HUES64 (cell line): ENCODE results near the gene PKDREJ.
A peak's percentile ranks its signal among the peaks of the same experiment; 100 is the strongest.

Source experiments
- H3K27ac ChIP-seq: 2 replicates; pipeline ENCODE4 v1.7.0; 2013; ENCODE audit warnings: low read depth, low read length, inconsistent platforms
- H3K27me3 ChIP-seq: 2 replicates; pipeline ENCODE4 v1.6.1; 2013; ENCODE audit warnings: mild to moderate bottlenecking, low read length; ENCODE audit not compliant: insufficient read depth
- H3K36me3 ChIP-seq: 2 replicates; pipeline ENCODE4 v1.6.1; 2013; ENCODE audit warnings: mild to moderate bottlenecking, low read length; ENCODE audit not compliant: insufficient read depth
- H3K4me1 ChIP-seq: 2 replicates; pipeline ENCODE4 v1.6.1; 2013; ENCODE audit warnings: mild to moderate bottlenecking, low read length, moderate library complexity; ENCODE audit not compliant: insufficient read depth
- H3K4me3 ChIP-seq: 2 replicates; pipeline ENCODE4 v1.5.1; 2013; ENCODE audit warnings: mild to moderate bottlenecking, low read length, moderate library complexity
- H3K9ac ChIP-seq: 2 replicates; pipeline ENCODE4 v1.6.1; 2013; ENCODE audit warnings: mild to moderate bottlenecking, low read depth, low read length
- H3K9me3 ChIP-seq: 2 replicates; pipeline ENCODE4 v1.6.1; 2013; ENCODE audit warnings: low read depth, low read length; ENCODE audit not compliant: insufficient read depth
- WGBS: fragments of 150-250, 120-280 bp; methylation state at CpG from one replicate; pipeline ENCODE4 v1.1.7; 2013; ENCODE audit warnings: missing lambda C conversion rate; 5-methylcytosine and 5-hydroxymethylcytosine counted together

The PKDREJ gene

DNA sequence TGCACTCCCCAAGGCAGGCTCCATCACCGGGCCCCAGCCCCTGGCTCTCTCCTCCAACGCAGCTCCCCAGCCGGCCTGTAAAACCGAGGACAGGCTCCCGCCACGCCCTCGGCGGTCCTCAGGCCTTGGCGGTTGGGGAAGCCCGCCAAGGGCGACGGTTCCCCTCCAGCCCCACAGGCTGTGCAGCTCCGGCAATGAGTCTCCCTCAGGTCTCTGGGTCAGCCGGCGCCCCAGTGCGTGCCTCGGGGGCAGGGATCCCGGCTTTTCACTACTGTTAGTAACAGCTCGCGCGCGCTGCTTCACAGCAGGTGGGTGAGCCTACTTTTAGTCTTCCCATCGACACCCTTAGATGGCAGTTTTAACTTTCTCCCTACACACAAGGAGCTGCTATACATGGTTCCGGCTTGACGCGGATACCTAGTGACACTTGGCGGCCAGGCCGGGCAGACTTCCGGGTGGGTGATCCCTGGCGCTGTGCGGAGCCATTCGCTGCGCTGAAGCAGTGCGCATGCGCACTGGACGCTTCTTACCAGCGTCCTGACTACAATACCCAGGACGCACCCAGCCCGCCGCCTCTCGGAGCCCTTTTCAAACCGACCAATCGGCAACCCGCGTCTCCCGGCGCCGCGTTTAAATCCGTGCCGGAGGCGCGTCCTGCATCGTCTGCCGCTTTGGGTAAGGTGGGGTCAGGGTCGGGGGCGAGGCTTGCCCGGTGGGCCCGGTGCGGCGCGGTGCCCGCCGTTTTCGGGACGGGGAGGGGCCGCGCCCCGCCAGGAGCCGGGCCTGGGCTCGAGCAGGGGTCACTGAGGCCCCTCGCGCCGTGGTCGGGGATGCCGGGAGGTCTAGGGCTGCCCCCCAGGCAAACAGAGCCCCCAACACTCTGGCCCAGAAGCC, 33.4 kb upstream of the PKDREJ start, which contains the start of gene GTSE1:
Gene GTSE1 (plus strand): TSS at position 614 of the 894 bp plus-strand sequence. CDS start 531 bp downstream, outside the sequence.
- H3K36me3 ChIP-seq: peaks cover 42% of the 10 kb centered on the region
- peak within 1 kb of the TSS; percentile 78 for H3K9ac ChIP-seq
- no peaks in the 10 kb centered on the region for H3K9me3 ChIP-seq
- H3K27ac ChIP-seq: peak within 1 kb of the TSS; percentile 65
- no peaks in the 10 kb centered on the region for H3K4me1 ChIP-seq
- peak within 1 kb of the TSS; percentile 72 for H3K4me3 ChIP-seq
- WGBS: under 1% methylated on average over 76 of the region's 76 CpGs
- H3K27me3 ChIP-seq: no peaks in the 10 kb centered on the region

DNA sequence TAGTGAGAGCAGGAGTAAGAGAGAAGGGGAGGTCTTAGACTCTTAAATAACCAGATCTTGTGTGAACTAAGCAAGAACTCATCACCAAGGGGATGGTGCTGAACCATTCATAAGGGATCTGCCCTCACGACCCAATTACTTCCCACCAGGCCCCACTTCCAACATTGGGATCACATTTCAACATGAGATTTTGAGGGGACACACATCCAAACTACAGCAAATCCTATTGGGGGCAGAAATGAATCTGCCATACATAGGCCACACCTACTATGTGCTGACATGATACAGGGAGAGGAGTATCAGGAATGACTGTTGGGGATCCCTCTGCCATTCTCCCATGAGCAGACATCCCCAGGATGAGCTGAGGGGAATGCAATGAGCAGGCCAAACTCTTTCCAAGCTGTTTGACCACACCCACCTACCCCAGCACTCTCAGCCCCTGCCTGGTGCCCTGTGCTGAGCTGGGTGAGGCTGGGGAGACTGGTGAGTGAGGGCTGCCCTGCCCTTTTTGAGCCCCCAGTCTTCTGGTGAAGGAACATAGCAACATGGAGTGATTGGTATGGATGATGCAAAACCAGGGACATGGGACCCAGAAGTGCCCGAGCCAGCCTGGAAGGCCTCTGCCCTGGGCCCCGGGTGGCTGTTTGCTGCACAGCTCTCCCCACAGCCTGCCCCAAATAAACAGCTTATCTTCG, 32.3 kb upstream of the PKDREJ start:
- H3K36me3 ChIP-seq: peaks cover 31% of the 10 kb centered on the region
- no peaks in the 10 kb centered on the region for H3K27me3 ChIP-seq
- no peak overlapping the region for H3K27ac ChIP-seq
- 78% methylated on average over 4 of the region's 4 CpGs for WGBS
- H3K9ac ChIP-seq: 0 out of 2 replicates have a peak overlapping the region, but pooled peaks have one; percentile 65
- no peaks in the 10 kb centered on the region for H3K9me3 ChIP-seq
- no peaks in the 10 kb centered on the region for H3K4me1 ChIP-seq
- peak overlapping the region; percentile 72 for H3K4me3 ChIP-seq

DNA sequence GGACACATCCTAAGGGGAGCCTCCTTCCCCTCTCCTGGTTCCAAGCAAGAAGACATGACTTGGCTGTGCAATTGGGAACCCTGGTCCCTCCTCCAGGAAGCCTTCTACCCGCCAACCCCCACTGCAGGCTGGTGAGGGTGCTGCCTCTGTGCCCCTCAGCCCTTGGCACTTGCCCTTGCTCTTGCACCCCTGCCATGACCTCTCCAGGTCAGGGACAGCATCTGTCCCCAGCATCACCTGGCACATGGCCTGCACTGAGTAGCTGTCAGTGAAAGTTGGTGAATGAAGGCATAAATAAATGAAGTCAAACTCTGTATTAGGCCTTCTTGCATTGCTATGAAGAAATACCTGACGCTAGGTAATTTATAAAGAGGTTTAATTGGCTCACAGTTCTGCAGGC, 31.6 kb upstream of the PKDREJ start:
- Histone ChIP-seq H3K4me3 (no peak overlapping the region), H3K36me3 (peaks cover 26% of the 10 kb centered on the region), H3K27me3 (no peaks in the 10 kb centered on the region), H3K27ac (no peak overlapping the region), H3K9me3 (no peaks in the 10 kb centered on the region), H3K9ac (no peak overlapping the region), H3K4me1 (no peaks in the 10 kb centered on the region)
- WGBS: 88% methylated on average over 2 of the region's 2 CpGs

DNA sequence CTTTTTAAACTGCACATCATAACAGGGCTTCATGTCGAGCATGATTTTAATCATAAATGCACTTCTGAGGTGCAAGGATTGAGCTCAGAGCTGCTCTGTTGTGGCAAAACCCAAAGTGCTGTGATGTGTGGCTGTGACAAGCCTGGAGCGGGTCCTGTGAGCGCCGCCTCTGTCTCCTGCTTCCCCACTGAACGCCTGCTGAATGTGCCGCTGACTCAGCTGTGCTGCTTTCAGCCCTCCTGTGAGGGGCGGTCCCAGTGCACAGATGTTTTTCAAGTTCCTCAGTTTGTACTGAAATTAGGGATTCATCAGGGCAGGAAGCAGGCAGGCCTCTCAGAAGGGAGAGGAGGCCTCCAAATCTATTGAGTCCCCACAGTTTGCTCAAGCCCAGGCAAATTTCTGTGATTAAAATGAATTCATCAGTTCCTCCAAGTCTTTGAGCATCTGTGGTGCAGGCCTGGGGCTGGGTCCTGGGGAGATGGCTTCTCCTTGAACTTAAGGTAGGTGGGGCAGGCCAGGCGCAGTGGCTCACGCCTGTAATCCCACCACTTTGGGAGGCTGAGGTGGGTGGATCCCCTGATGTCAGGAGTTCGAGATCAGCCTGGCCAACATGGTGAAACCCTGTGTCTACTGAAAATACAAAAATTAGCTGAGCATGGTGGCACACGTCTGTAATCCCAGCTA, 30.6 kb upstream of the PKDREJ start:
- Histone ChIP-seq H3K36me3 (peaks cover 16% of the 10 kb centered on the region), H3K27ac (no peak overlapping the region), H3K4me1 (no peaks in the 10 kb centered on the region), H3K9me3 (no peaks in the 10 kb centered on the region), H3K4me3 (no peak overlapping the region), H3K9ac (no peak overlapping the region), H3K27me3 (no peaks in the 10 kb centered on the region)
- WGBS: 83% methylated on average over 11 of the region's 11 CpGs

DNA sequence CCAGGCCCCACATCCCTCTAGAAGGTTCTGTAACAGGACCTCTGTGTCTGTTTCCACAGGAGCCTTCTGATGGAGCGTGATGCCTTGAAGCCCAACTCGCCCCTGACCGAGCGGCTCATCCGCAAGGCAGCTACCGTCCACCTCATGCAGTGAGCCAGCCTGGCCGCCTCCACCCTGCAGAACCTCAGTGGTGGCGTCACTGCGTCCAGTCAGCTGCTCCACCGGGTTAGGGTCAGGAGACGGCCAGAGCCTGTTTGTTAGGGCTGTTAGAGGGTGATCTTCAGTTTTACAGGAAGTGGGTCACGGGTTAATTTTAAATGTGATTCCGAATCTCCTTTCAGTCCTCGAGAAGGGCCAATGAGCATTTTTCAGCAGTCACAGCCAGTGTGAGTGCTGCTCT, 29.6 kb upstream of the PKDREJ start:
- Histone ChIP-seq H3K27me3 (no peaks in the 10 kb centered on the region), H3K9ac (no peak overlapping the region), H3K4me3 (no peak overlapping the region), H3K36me3 (peaks cover 14% of the 10 kb centered on the region; the same call in 1 of the 2 replicates), H3K9me3 (no peaks in the 10 kb centered on the region), H3K4me1 (no peaks in the 10 kb centered on the region), H3K27ac (no peak overlapping the region)
- 94% methylated on average over 14 of the region's 14 CpGs for WGBS

DNA sequence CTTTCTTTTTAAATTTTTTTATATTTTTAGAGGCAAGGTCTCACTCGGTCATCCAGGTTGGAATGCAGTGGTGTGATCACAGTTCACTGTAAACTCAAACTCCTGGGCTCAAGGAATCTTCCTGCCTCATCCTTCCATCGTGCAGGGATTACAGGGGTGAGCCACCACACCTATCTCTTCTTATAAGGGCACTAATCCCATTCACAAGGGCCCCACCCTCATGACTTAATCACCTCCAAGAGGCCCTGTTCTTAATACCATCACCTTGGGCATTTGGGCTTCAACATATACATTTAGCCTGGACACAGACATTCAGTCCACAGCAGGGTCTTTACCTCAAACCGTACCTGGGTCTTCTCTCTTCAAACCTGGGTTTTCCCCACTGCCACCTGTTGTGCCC, 29.0 kb upstream of the PKDREJ start:
- Histone ChIP-seq H3K27me3 (no peaks in the 10 kb centered on the region), H3K4me3 (no peak overlapping the region), H3K27ac (no peak overlapping the region), H3K36me3 (peaks cover 14% of the 10 kb centered on the region; the same call in 1 of the 2 replicates), H3K4me1 (no peaks in the 10 kb centered on the region), H3K9ac (no peak overlapping the region), H3K9me3 (no peaks in the 10 kb centered on the region)
- WGBS: 90% methylated on average over 3 of the region's 3 CpGs

DNA sequence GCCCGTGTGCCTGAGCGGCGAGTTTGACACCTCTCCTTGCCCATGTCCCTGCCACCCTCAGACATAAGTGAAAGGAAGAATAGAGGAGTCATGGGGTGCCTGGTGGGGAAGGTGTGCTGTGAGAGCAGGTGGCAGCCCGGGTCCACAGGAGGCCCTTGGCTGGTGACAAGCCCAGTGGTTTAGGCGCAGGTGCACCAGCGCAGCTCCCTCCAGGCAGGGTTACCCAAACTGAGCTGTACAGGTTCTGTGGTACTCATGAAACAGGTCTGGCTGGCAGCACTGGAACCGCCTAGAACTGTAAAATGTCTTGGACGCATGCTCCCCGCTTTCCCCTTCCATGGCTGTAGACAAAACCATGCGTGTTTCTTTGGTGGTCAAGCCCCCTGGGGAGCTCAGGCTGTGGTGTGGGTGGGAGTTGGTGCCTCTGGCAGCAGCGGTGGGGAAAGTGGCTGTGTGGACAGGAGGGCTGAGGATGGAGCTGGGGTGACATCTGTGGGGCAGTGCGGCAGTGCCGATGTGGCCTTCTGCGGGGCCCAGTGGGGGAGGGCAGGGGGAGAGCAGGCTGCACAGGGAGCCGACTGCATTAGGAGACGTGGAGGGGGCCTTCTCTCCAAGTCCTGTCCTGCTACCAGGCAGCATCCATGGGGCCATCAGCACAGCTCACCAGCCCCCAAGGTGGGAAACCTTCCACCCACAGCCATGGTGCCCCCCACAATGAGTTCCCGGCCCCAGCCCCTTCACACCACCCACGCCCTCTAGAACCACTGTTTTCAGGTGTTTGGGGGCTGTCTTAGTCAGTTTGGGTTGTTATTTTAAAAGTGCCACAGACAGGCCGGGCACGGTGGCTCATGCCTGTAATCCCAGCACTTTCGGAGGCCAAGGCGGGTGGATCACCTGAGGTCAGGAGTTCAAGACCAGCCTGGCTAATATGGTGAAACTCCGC, 28.0 kb upstream of the PKDREJ start:
- Histone ChIP-seq H3K36me3 (peaks cover 19% of the 10 kb centered on the region; the same call in 1 of the 2 replicates), H3K9me3 (no peaks in the 10 kb centered on the region)
- whole genome bisulfite sequencing: 94% methylated on average over 23 of the region's 23 CpGs

DNA sequence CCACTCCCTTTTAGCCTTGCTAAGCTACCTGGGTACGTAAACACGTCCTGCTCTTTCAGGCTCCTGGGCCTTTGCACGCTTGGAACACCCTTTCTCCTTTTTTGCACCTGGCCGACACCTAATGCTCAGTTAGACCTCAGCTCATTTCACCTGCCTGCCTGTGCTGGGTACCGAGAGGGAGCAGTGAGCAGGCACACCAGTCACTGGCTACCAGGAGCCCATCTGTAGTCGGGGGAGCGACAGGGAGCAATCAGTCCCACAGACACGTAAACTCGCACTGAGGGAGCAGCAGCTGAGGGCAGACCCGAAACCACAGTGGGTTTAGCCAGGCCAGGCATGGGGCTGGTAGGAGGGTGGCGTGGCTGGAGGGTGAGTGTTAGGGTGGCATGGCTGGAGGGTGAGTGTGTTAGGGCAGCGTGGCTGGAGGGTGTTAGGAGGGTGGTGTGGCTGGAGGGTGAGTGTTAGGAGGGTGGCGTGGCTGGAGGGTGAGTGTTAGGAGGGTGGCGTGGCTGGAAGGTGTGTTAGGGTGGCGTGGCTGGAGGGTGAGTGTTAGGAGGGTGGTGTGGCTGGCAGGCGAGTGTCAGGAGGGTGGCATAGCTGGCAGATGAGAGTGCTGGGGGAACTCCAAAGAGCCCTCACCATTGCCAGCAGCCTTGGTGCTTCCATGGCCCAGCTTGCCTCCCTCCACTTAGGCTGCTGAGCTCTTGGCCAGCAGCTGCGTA, 27.1 kb upstream of the PKDREJ start:
- H3K36me3 ChIP-seq: peaks cover 19% of the 10 kb centered on the region
- no peak overlapping the region for H3K9ac ChIP-seq
- no peaks in the 10 kb centered on the region for H3K27me3 ChIP-seq
- H3K4me1 ChIP-seq: no peaks in the 10 kb centered on the region
- WGBS: 93% methylated on average over 17 of the region's 17 CpGs
- no peak overlapping the region for H3K27ac ChIP-seq
- H3K9me3 ChIP-seq: no peaks in the 10 kb centered on the region
- no peak overlapping the region for H3K4me3 ChIP-seq

More for the DNA sequence above, 28.0 kb upstream of the PKDREJ start:
- H3K4me3 ChIP-seq: no peak overlapping the region
- H3K9ac ChIP-seq: no peak overlapping the region
- H3K4me1 ChIP-seq: no peaks in the 10 kb centered on the region
- no peak overlapping the region for H3K27ac ChIP-seq
- no peaks in the 10 kb centered on the region for H3K27me3 ChIP-seq

DNA sequence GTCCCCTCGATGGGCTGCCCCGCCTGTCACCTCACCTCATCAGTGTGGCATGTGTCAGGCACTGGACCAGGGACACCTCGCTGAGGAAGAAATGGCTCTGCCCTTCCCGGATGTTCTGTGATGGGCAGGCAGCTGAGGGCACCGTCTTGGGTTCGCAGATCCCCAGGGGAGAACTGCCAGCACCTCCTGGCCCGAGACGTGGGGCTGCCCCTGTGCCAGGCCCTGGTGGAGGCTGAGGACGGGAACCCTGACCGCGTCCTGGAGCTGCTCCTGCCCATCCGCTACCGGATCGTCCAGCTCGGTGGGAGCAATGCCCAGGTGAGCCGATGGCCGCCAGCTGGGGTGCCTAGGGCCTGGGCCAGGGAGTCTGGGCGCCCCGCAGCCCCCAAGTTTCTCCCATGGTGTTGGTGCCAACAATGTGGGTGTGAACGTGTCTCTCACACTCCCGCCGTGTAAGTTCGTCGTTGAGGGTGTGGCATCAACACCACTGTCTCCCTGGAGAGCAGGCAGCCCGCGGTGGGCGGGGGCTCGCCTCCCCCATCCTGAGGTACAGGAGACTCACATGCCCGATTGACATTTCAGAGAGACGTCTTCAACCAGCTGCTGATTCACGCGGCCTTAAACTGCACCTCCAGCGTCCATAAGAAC, 26.2 kb upstream of the PKDREJ start:
- Histone ChIP-seq H3K9me3 (no peaks in the 10 kb centered on the region), H3K27me3 (no peaks in the 10 kb centered on the region), H3K27ac (no peak overlapping the region), H3K4me3 (no peak overlapping the region), H3K9ac (no peak overlapping the region), H3K4me1 (no peaks in the 10 kb centered on the region), H3K36me3 (peaks cover 26% of the 10 kb centered on the region)
- 93% methylated on average over 33 of the region's 33 CpGs for WGBS
